HCT116 (cell line): ENCODE measurements around the gene NDUFC1. TPM values are rescaled to one million over a fixed set of nuclear protein-coding genes. Genes with fewer than 3 reads are reported as not detected.
"Not testable (repeated sequence)": the region's sequence is repeated elsewhere in the genome, so short reads cannot be mapped to it uniquely, and the experiment has no call there.

ENCODE experiments used
- ATAC-seq: fragments of 200-7000 bp; cut with Tn5 transposase; 2 replicates; pipeline ENCODE4 v1.9.1; 2020; ENCODE audit warnings: mild to moderate bottlenecking, moderate library complexity
- BruUV-seq: library from RNA; stranded (reverse); fragments of 400-500 nt; replicated peaks from 2 replicates; lab custom pipeline; 2021; lab: Mats Ljungman, UMichigan
- CTCF ChIA-PET: fragments of 300-600 bp; sonication (Branson Sonifier 250); formaldehyde crosslinking; loops from one replicate; lab custom pipeline; 2021; ENCODE audit warnings: antibody characterized with exemption; lab: Charles Lee
- POLR2A ChIA-PET: fragments of 300-600, 350-600 bp; sonication (Branson Sonifier 250); formaldehyde crosslinking; loops from one replicate; lab custom pipeline; 2021; ENCODE audit warnings: antibody characterized with exemption; lab: Charles Lee
- RAD21 ChIA-PET, 2 experiments: fragments of 300-600 bp; sonication (Branson Sonifier 250); formaldehyde crosslinking; loops; one replicate each; lab custom pipeline; 2023; ENCODE audit warnings: low total read pairs in 2 of 2; ENCODE audit not compliant: uncharacterized antibody in 2 of 2, unreplicated experiment in 2 of 2, low non-redundant PET in 1 of 2; lab: Charles Lee
- DNase-seq: peaks from one replicate; pipeline ENCODE4 v3.0.0-alpha.2; 2010; ENCODE audit warnings: low read depth, low spot score
- H2AFZ ChIP-seq: fragments of 200-600 bp; shearing (Covaris generic), sonication (generic); 2 replicates; pipeline ENCODE4 v1.6.1; 2017; ENCODE audit warnings: low read depth, mixed run types, mixed read lengths, antibody characterized with exemption, low read length; ENCODE audit not compliant: poor library complexity, severe bottlenecking
- H3K27ac ChIP-seq: 2 replicates; pipeline ENCODE4 v1.5.1; 2012; ENCODE audit warnings: low read depth, low read length
- H3K27me3 ChIP-seq: fragments of 200-600 bp; sonication (generic); 2 replicates; pipeline ENCODE4 v1.6.1; 2016; ENCODE audit warnings: mixed run types, low read length, mixed read lengths; ENCODE audit not compliant: insufficient read depth
- H3K36me3 ChIP-seq, 2 experiments: fragments of 200-500 bp in 1 of 2; fragments of 200-600 bp in 1 of 2; sonication (Bioruptor generic) in 1 of 2; sonication (generic) in 1 of 2; 2 replicates each; pipeline versions ENCODE4 v1.5.1 to v1.6.1; 2014 to 2016; ENCODE audit warnings: low read length in 2 of 2, inconsistent platforms in 1 of 2, mixed read lengths in 1 of 2, mixed run types in 1 of 2; ENCODE audit not compliant: insufficient read depth in 2 of 2, control insufficient read depth in 1 of 2
- H3K4me1 ChIP-seq, 2 experiments: fragments of 200-600 bp in 1 of 2; sonication (generic) in 1 of 2; 2 replicates each; pipeline versions ENCODE4 v1.5.1 to v1.6.1; 2012 to 2017; ENCODE audit warnings: low read length in 2 of 2, inconsistent platforms in 1 of 2, mild to moderate bottlenecking in 1 of 2, mixed read lengths in 1 of 2, mixed run types in 1 of 2, moderate library complexity in 1 of 2; ENCODE audit not compliant: insufficient read depth in 2 of 2, control insufficient read depth in 1 of 2
- H3K4me2 ChIP-seq: fragments of 200-600 bp; sonication (generic); 2 replicates; pipeline ENCODE4 v1.6.1; 2017; ENCODE audit warnings: mixed run types, low read length, mixed read lengths
- H3K4me3 ChIP-seq, 2 experiments: fragments of 200-600 bp in 1 of 2; sonication (generic) in 1 of 2; replicated peaks in 1 of 2; 2 replicates each; pipeline ENCODE4 v1.5.1; 2011 to 2016; ENCODE audit warnings: low read length in 2 of 2, control low read depth in 1 of 2, low read depth in 1 of 2, mild to moderate bottlenecking in 1 of 2, mixed read lengths in 1 of 2, mixed run types in 1 of 2
- H3K79me2 ChIP-seq: fragments of 200-600 bp; sonication (generic); 2 replicates; pipeline ENCODE4 v1.6.1; 2017; ENCODE audit warnings: mild to moderate bottlenecking, mixed run types, low read length, moderate library complexity, mixed read lengths; ENCODE audit not compliant: insufficient read depth
- H3K9ac ChIP-seq: fragments of 200-600 bp; sonication (generic); 2 replicates; pipeline ENCODE4 v1.6.1; 2016; ENCODE audit warnings: low read length, mixed read lengths
- H3K9me2 ChIP-seq: fragments of 200-600 bp; sonication (generic), shearing (Covaris generic); 2 replicates; pipeline ENCODE4 v1.6.1; 2017; ENCODE audit warnings: mixed run types, mild to moderate bottlenecking, moderate library complexity; ENCODE audit not compliant: insufficient read depth
- H3K9me3 ChIP-seq, 2 experiments: fragments of 200-500 bp in 1 of 2; fragments of 200-600 bp in 1 of 2; sonication (Bioruptor generic) in 1 of 2; sonication (generic) in 1 of 2; 2 replicates each; pipeline ENCODE4 v1.6.1; 2014 to 2017; ENCODE audit warnings: low read length in 2 of 2, mixed read lengths in 2 of 2, inconsistent platforms in 1 of 2, low read depth in 1 of 2, mild to moderate bottlenecking in 1 of 2, mixed run types in 1 of 2, moderate library complexity in 1 of 2; ENCODE audit not compliant: control insufficient read depth in 1 of 2, insufficient read depth in 1 of 2
- H4K20me1 ChIP-seq: fragments of 200-600 bp; sonication (generic), shearing (Covaris generic); 2 replicates; pipeline ENCODE4 v1.6.1; 2017; ENCODE audit warnings: mixed run types, mild to moderate bottlenecking, moderate library complexity; ENCODE audit not compliant: insufficient read depth
- CBX3 ChIP-seq: IDR thresholded peaks from 2 replicates; pipeline ENCODE4 v1.6.1; 2012; ENCODE audit warnings: low read depth
- EGR1 ChIP-seq: IDR thresholded peaks from 2 replicates; pipeline ENCODE4 v1.6.1; 2012; ENCODE audit warnings: low read depth
- FOSL1 ChIP-seq: IDR thresholded peaks from 2 replicates; pipeline ENCODE4 v1.6.1; 2012; ENCODE audit warnings: low read depth
- POLR2AphosphoS5 ChIP-seq: IDR thresholded peaks from 2 replicates; pipeline ENCODE4 v1.6.1; 2011; ENCODE audit warnings: mild to moderate bottlenecking, low read depth, low read length, moderate library complexity
- REST ChIP-seq: IDR thresholded peaks from 2 replicates; pipeline ENCODE4 v1.6.1; 2012; ENCODE audit warnings: low read depth
- SP1 ChIP-seq: IDR thresholded peaks from 2 replicates; pipeline ENCODE4 v1.6.1; 2012; ENCODE audit warnings: low read depth
- SRF ChIP-seq: IDR thresholded peaks from 2 replicates; pipeline ENCODE4 v1.6.1; 2012; ENCODE audit warnings: low read depth
- YY1 ChIP-seq: IDR thresholded peaks from 2 replicates; pipeline ENCODE4 v1.6.1; 2011; ENCODE audit warnings: low read length, low read depth, moderate library complexity, mild to moderate bottlenecking; ENCODE audit not compliant: insufficient replicate concordance; ENCODE audit errors: extremely low read depth
- ZFX ChIP-seq: fragments of 450-650 bp; IDR thresholded peaks from 2 replicates; pipeline ENCODE4 v1.6.1; 2017
- ZNF274 ChIP-seq: fragments of 200-500 bp; sonication (Bioruptor generic); IDR thresholded peaks from 2 replicates; pipeline ENCODE4 v1.6.1; 2014; ENCODE audit warnings: mild to moderate bottlenecking, low read depth, low read length, inconsistent platforms
- intact Hi-C: fragments of 100-400 bp; cut with micrococcal nuclease; formaldehyde crosslinking; loops from 2 replicates; pipeline ENCODE4 v1.10.0; 2022
- total RNA-seq: library from RNA; stranded (reverse); gene quantifications from one replicate; pipeline ENCODE4 v1.2.1, GENCODE V29; 2021; ENCODE audit not compliant: unreplicated experiment

Gene NDUFC1
- total RNA-seq, 1 experiment from 2014 or later = 86.9 TPM

GRCh38 chr4:139314047-139314800, 11.9 kb upstream of the NDUFC1 start:
- peaks cover 100% of the 10 kb centered on the region for H3K79me2 ChIP-seq
- no peak overlapping the region for H3K4me3 ChIP-seq
- no peak for TF ChIP-seq REST
- no peak for TF ChIP-seq SRF
- TF ChIP-seq ZFX = no peak
- TF ChIP-seq ZNF274 = no peak
- no peak for TF ChIP-seq FOSL1
- no peak for TF ChIP-seq POLR2AphosphoS5
- TF ChIP-seq CBX3 = no peak
- no peak for TF ChIP-seq SP1
- TF ChIP-seq EGR1 = no peak
- no peak for TF ChIP-seq YY1
- H3K4me2 ChIP-seq = no peak overlapping the region
- no peaks in the 10 kb centered on the region for H3K27me3 ChIP-seq
- BruUV-seq = no TSS peak
- ATAC-seq = no peak
- ChIA-PET POLR2A (no interaction called here), CTCF (no interaction called here), RAD21 (no interaction called here)
- no peak for DNase-seq
- no peak overlapping the region for H3K27ac ChIP-seq
- H2AFZ ChIP-seq = no peak overlapping the region
- H3K9me2 ChIP-seq = no peaks in the 10 kb centered on the region
- H3K9me3 ChIP-seq = no peaks in the 10 kb centered on the region
- no peaks in the 10 kb centered on the region for H3K4me1 ChIP-seq
- peaks cover 62% of the 10 kb centered on the region; the same call in 1 of the 2 replicates for H4K20me1 ChIP-seq
- intact Hi-C loops = no loop called here
- no peak overlapping the region for H3K9ac ChIP-seq
- no peaks in the 10 kb centered on the region for H3K36me3 ChIP-seq

GRCh38 chr4:139313414-139313813, 11.1 kb upstream of the NDUFC1 start:
- H3K4me2 ChIP-seq, H3K9me3 ChIP-seq, H3K9ac ChIP-seq, BruUV-seq, H2AFZ ChIP-seq, H3K9me2 ChIP-seq, ATAC-seq, H3K36me3 ChIP-seq, H3K4me3 ChIP-seq, DNase-seq, intact Hi-C loops, H3K27me3 ChIP-seq, POLR2A ChIA-PET, H3K4me1 ChIP-seq, H3K27ac ChIP-seq, RAD21 ChIA-PET, CTCF ChIA-PET: not testable (repeated sequence)
- H4K20me1 ChIP-seq = peaks cover 58% of the 10 kb centered on the region; the same call in 1 of the 2 replicates
- H3K79me2 ChIP-seq = peaks cover 100% of the 10 kb centered on the region
